Midbrain (tissue), 1 donor: Measurements from ENCODE around the gene FSTL4.

ENCODE experiments used
- DNase-seq: peaks from one replicate; lab custom pipeline; 2025; lab: John Stamatoyannopoulos, UW

The FSTL4 gene

DNA sequence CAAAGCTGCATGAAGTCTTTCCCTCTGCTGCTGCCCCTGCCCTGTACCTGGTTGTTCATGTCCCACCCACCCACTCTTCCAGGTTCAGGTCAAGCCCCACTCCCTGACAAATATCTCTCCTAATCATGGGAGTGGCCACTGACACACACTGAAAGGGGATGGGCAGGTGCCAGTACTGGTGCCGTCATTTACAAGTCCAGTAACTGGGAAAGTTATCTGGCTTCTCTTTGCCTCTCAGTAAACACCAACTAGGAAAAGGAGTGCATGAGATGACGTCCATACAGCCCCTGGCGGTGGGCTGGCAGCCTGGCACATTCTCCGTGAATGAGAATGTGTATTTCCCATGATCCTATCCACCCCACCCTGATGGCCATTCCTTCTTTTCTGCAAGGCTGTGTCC lies 225.2 kb downstream of the FSTL4 start:
- no peak for DNase-seq

DNA sequence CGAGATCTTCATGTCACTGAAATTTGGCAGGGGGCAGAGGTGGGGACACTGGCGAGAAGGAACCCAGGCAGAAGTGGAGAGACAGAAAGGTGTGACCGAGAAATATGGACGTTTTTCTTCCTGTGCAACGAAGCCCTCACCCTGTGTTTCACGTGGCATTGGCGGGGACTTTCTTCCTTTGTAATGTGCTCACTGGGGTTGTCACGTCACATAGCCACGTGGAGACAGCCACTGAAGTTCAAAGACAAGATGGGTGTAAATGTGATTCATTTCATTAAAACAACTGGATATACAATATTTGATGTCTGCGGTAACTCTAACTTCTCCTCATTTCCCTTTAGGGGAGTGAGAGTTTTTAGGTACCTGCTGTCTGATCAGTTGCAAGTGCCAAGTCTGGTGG lies 225.7 kb downstream of the FSTL4 start:
- no peak for DNase-seq

DNA sequence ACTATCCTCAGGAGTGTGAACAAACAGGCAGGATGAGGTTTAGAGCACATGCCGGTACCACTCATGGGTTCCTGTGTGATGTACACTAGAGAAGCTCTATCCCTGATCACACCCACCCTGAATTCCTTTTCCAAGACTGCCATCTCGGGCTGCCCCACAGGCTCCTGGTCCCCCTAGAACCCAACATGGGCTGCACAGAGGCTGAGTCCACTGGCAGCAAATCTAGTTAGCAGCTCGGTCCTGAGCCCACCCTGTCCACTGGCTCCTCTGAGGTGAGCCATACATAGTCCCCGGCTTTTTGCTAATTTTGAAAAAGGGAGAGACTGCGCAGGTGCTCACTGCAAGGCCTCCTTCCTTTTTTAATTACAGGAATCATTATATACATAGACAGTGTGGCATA lies 227.0 kb downstream of the FSTL4 start:
- DNase-seq: no peak

DNA sequence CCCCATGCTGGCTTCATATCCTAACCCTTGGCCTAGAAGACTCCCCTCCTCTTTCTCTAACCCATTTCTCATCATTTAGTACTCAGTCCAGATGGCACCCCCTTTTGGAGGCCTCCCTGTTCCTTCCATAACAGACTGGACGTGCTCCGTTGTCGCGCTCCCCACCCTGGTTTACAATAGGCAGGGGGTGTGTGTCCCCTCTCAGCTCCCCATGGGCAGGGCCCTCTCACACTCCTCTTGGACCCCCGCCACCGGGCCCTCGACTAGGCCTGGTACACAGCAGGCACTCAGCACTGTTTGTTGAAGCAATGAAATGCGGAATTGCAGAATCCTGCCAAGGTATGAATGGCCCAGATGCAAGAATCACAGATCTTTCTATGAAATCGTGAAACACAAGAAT lies 227.4 kb downstream of the FSTL4 start:
- no peak for DNase-seq

DNA sequence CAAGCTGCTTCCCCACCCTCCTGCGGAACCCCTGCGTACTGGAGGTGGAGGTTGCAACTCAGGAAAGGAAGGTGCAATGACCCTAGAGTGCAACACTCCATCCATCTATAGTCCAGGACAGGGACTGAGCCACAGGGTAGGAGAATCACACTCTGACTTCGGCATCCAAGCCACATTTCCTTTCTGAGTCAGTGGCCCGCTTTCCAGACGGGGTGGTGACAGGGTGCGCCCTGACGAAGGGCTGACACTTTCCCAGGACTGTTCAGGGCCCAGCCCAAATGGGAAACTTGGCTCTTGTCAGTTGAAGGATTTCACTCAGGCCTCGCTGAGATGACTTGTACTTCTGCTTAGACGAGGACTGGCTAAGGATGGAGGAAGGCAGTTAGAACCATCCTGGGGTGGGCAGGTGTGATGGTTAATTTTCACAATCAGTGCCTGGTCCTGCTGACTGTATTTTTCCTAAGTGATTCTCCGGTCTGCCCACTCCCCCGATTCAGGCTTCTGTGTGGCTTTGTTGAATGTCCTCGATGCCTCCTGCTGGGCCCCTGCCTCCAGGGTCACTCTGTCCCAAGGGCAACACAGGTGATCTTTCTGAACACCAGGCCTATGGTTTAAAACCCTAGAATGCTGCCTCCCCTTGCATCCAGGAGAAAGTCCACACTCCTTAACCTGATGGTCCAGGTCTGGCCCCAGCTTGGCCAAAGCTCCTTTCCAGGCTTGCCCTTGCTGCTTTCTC lies 228.1 kb downstream of the FSTL4 start:
- DNase-seq: no peak

DNA sequence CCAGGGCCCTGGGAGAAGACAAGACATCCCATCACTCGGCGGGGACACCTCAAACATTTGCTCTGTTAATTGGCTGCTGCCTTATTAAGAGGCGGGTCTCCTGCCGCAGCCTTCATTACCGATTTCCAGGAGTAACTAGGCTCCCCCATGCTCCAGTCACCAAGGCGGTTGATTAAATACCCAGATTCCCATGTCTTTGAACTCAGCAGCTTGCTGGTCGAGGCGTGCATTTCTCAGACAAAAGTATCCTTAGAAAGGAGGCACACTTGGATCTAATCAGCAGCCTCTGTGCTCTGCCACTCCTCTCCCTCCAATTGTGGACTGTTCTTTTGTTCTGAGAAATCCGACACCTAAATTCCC lies 228.8 kb downstream of the FSTL4 start:
- no peak for DNase-seq

DNA sequence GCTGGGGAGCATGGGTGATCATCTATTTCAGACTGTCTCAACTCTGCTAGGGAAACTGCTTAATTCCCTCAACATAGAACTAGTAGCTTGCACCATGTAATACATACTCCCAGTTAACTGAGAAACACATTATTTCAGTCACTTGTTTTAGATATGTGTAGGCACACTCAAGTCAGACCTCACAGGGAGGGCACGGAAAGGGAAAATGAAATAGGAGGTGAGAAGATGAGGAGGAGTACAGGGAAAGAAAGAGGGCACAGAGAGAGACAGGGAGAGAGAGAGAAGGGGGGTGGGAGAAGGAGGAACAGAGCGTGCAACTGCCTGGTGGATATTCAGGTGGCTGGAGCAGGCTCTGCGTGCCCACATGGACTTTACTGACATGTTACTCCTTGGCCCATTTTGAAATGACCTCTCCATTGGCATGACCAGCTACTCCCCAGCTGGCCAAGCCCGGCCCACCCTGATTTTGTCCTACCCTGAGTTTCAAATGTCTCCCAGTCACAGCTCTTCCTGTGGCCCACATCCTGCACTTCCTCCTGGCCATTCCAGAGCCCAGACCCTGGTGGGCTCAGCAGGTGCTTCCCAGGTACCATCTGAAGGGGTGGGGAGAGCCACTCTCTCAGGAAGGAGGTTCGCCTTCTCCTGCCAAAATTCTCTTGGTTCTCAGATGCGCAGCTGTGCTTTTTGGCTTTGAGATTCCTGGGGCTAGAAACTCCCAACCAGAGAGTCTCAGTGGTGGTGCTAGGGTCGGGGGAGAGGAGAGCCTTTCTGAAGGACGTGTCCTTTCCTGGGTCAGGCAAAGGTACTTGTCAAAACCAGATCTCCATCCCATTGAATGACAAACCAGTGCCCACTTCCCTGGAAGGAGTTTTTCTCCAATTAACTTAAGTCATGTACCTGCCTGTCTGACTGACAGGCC lies 229.4 kb downstream of the FSTL4 start:
- DNase-seq: no peak

DNA sequence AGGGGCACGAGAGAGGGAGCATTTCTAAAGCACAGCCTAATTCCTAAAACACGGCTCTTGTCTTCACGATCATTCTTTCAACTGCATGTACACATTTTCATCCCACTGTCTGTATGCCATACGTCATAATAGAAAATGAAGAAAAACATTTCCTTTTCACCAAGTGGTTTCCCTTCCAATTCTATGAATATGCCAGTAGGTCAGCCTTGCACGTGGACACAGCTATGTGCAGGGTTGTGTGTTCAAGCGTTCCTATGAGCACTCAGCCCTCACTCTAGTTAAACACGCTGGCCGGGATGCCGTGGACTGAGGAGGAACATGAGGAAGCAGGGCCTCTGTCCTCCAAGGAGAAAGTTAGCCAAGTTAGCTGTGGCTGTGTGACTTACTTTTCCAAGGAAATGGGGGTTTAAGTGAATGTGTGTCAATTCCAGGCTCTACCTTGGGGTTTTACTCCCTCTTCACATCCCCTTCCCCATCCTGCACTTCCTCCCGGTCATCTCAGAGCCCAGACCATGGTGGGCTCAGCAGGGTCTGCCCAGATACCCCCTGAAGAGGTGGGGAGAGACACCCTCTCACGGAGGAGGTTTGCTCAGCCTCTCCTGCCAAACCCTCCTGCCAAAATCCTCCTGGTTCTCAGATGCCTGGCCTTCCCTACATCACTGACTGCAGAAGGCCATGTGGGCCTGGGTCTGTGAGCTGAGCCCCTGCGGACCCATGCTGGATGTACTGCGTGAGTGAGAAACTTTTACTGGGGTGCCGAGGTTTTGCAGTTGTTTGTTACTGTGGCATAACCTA lies 230.6 kb downstream of the FSTL4 start:
- no peak for DNase-seq

DNA sequence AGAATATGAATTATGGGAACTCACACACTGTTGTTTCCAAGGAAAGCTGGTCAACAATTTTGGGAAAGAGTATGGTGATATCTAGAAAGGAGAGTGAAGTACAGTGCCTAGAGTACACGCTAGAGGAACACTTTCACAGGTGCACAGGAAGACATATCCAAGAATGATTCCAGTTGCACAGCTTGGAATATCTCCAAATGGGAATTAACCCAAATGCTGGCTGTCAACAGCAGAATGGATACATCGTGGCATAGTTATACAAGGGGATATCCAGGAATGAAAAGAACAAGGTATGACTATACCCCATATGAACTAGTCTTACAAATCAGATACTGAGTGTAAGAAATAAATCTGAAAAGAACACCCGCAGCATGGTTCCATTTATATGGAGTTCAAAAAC lies 231.3 kb downstream of the FSTL4 start:
- DNase-seq: no peak

DNA sequence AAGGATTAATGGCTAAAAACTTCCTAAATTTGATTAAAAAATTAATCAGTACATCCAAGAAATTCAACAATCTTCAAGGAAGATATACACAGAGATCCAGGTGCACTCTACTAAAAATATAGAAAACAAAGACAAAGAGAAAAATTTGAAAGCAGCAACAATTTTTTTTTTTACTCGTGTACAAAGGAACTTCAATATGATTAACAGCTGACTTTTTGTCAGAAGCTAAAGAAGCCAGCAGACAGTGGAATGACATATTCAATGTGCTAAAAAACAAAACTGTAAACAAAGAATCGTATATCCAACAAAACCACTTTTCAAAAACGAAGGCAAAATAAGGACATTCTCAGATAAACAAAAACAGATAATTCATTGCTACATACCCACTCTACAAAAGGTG lies 234.6 kb downstream of the FSTL4 start:
- DNase-seq: no peak

DNA sequence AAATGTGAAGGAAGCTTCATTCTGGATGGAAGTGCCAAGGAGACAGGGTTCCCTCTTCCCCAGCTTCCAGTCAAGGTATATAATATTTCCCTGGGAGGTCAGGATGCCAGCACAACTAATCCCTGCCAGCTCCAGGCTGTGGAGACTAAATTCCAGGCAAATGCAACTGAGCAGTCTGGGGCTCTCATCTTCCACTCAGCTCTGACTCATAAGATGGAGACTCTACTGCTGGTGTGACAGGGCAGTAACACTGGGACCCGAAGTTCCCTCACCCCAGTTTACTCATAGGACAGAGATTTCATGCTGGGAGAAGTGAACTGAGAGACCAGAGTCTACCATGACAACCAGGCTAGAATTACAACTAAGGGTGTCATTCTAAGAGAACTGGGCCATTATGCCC lies 235.4 kb downstream of the FSTL4 start:
- no peak for DNase-seq

DNA sequence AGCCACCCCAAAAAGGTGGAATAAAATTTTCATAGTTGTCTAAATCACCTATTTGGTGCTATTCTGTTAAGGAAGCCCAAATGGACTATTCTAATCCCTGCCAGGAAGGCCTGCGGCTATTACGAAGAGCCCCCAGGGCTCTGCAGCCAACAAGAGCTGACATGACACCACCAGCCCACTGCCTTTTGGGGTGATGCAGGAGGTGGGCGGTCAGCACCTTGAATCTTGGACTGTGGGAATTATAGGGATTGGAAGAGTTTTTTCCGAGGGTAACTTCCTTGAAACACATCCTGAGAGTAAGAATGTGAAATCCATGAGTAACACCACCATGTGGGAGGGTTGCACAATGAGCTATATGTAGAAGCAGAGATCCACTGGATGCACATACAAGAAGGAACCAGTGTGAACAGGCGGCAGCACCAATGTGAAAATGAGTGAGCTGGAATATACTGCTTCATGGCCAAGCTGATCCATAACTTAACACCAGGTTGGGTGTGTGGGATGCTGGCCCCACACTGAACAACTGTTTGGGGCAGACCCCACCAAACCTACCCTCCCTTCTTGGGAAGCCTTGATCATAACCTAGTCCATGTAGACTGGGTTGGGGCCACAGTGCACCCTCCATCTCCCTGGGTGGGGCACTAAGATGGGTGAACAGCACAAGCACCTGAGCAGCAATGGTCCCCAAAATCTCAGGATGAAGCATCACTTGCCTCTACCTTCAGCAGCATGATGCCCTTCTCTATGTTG lies 239.0 kb downstream of the FSTL4 start:
- DNase-seq: no peak

DNA sequence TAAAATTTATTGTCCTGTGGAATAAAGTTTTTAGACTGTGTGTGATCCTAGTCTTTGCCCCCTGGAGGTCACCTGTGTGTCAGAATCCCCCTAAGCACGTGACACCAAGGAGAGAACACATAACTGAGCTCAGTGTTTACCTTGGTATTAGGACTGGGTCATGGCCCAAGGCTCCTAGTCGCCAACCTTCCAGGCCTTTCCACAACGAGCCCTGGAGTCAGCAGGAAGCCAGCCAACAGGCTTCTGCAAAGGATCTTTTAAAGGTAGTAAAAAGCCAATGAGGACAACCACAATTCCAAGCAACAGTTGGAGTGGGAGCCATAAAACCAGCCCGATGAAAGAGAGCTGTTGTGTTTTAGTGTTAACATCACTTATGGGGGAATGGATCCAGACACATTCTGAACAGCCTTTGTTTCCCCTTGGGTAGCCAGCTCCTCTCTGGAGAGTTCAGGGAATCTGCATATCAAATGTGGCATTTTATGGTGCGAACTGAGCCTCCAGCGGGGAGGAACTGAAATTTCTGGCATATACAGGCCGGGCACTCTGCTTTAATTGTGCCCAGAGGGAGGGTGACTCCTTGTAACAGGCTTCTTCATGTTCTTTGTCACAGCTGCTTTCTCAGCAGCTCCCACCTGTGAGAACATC lies 239.9 kb downstream of the FSTL4 start:
- no peak for DNase-seq

DNA sequence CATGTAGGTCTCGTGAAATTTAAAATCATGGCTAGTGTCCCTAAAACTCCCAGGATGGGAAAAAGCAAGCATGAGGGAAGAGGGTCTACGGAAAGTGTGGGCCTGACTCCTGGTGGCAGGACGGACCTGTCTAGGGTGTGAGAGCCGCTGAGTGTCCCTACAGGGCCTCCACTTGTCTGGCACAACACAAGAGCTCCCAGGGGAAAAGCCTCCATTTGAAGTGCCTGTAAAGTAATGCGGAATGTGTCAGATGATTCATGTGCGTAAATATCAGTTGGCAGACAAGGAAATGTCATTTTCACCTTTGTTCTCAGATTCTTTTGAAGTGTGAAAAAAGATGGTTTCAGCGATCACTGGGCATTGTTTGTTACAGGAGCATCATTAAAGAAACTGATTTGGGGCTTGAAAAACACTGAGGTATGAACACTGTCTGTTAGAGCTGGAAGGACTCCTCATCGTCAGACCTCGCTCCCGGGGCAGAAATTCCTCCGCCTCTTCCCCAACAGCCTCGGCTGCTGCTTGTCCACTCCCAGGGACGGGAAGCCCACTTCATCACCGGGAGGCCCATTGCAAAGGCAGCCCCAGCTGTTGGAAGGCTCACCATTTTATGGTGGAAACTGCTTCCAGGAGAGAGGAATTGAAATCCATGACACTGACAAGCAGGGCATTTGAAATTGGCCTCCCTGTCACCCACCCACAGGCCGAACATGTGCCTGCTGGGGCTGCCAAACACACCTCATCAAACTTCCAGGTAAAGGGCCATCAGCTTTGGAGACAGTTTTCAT lies 240.8 kb downstream of the FSTL4 start:
- DNase-seq: no peak

DNA sequence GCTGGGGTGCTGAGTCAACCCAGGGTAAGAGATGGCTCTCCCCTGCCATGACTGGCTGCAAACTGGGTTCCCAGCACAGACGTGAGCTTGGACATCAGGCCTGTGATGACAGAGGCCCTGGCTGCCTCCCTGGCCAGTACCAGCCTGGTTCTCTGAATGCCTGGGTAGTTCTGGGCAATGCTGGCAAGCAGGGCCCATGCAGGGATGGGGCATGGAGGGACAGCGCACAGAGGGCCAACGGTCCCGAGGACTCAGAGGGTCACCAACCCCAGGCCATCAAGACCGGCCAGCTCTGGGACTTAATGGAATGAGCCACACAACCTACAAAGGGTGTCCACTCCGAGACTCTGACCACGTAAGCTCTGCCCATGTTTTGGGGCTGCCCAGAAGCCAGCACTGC lies 241.4 kb downstream of the FSTL4 start:
- DNase-seq: no peak

DNA sequence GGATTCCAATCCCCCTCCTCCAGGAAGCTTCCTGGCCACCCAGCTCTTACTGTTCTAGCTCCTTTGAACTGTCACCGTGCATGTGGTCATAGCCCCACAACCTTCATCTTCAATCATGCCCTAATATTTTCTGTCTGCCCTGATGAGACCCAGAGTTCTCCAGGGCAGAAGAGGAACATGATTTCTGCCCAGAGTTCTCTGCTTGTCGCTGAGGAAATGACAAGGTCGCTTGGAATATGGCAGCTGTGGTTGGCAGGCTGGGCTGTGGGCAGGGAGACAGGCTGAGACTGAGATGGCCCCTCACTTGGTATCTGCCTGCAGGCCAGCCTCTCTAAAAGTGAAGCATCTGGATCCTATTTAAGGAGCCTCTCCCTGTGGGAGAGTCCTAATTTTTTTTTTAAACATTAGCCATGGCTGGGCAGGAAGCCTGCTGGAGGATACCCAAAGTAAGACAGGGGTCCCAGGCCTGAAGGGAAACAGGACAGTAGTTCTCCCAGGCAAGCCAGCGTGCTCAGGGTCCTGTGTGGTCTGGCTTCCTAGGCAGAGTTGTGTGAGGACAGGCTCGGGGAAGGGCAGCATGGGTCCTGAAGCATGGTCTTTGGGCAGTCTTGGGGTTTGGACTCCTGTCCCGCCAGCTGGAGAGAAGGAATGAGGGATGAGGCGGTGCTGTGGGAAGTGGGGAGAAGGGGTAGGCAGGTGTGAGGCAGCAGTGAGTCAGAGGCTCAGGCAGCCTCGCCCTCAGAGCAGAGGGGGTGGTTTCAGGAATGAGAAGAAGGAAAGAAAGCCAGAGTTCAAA lies 242.1 kb downstream of the FSTL4 start:
- no peak for DNase-seq

DNA sequence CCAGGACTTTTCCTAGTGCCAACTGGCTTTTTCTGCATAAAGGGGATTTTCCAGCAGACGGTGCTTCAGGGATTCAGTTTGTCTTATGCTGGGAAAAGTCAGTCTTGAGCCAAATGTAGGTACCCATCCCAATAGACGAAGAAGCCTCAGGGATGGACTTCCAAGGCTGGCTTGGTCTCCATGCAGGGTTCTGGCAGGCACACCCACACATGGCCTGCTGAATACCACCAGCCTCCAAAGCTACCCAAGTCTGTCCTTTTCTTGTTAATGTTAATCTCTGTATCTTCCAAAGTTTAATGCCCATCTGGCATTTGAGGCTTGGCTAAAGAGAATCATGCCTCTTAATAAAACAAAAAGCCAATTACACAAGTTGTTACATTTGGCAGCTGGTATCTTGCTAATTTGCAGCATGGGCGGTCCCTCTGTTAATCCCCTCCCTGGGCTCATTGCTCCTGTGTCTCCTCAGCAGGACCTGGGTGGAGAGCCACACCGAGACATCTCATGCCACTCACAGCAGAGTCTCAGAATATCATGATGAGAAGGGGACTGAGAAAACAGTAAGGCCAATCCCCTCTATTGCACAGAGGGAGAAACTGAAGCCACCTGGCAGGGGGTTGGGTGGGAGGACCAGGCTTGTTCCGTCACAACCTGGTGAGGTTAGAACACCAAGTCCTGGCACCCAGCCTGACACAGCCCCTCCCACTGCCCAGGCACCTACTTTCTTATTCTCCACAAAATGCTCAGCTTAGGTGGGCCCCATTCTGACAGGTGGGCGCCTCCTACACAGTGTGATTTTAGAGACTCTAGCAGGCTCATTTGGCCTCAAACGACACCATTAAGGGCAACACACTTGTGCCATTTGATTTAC lies 243.2 kb downstream of the FSTL4 start:
- DNase-seq: no peak

DNA sequence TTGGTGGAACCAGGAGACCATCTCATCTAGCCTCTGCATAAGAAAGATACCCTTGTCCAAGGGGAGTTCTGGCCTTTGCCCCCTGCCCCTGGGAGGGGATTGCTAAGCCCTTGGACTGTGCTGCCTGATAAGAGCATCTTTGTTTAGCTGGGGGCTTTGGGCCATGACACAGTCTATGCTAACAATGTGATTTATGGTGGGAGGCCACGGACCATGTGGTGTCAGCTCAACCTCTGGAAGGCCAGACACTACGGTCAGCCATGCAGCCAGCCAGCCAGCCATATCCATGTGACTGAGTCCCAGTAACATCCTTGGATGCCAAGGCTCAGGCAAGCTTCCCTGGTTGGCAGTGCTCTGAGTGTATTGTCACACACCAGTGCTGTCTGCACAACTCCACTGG lies 244.4 kb downstream of the FSTL4 start:
- DNase-seq: no peak
